ENCODE measurements around the gene KCNF1. TPM values are rescaled to one million over a fixed set of nuclear protein-coding genes. Genes with fewer than 3 reads are reported as not detected.
A peak's percentile ranks its signal among the peaks of the same experiment; 100 is the strongest.

KCNF1 gene
- total RNA-seq, 2 donors from 2014 or later = 0.22 to 0.90 TPM

GRCh38 chr2:10897956-10898355 is 13.8 kb upstream of the KCNF1 start:
- no peak for DNase-seq
- Histone ChIP-seq H3K27ac (no peak overlapping the region), H3K27me3 (no peaks in the 10 kb centered on the region), H3K4me3 (no peak overlapping the region), H3K9me3 (no peaks in the 10 kb centered on the region), H3K4me1 (peaks cover 4% of the 10 kb centered on the region), H3K36me3 (no peaks in the 10 kb centered on the region), H3K9ac (ENCODE audit: low read depth in 2 of 2, low read length in 2 of 2) (no peak overlapping the region)
- no peak for TF ChIP-seq CTCF (IDR thresholded peaks at IDR 0.05)
- intact Hi-C loops (cut with DNase I) = no loop called here

- Histone ChIP-seq H3K9me3 (no peaks in the 10 kb centered on the region), H3K36me3 (no peaks in the 10 kb centered on the region), H3K4me3 (no peak overlapping the region), H3K27me3 (no peaks in the 10 kb centered on the region), H3K27ac (peak overlapping the region; percentile 71), H3K4me1 (peaks cover 4% of the 10 kb centered on the region), H3K9ac (ENCODE audit: low read depth in 2 of 2, low read length in 2 of 2) (peak overlapping the region in 1 of 2 donors; percentile 2)
- no peak for TF ChIP-seq CTCF (IDR thresholded peaks at IDR 0.05)
- peak; percentile 69 for DNase-seq
- intact Hi-C loops (cut with DNase I) = no loop called here
Observed at GRCh38 chr2:10900216-10901109, 11.3 kb upstream of the KCNF1 start.

GRCh38 chr2:10901160-10901939 is 10.4 kb upstream of the KCNF1 start:
- Histone ChIP-seq H3K27ac (peak overlapping the region; percentile 71), H3K36me3 (no peaks in the 10 kb centered on the region), H3K27me3 (no peaks in the 10 kb centered on the region), H3K9ac (ENCODE audit: low read depth in 2 of 2, low read length in 2 of 2) (peak overlapping the region in 1 of 2 donors; percentile 21), H3K9me3 (no peaks in the 10 kb centered on the region), H3K4me3 (no peak overlapping the region), H3K4me1 (peaks cover 4% of the 10 kb centered on the region)
- no peak for TF ChIP-seq CTCF (IDR thresholded peaks at IDR 0.05)
- intact Hi-C loops (cut with DNase I) = no loop called here
- peak; percentile 61 for DNase-seq

GRCh38 chr2:10903861-10904210 is 7.9 kb upstream of the KCNF1 start:
- intact Hi-C loops (cut with DNase I) = no loop called here
- H3K4me1 ChIP-seq = peaks cover 4% of the 10 kb centered on the region

More at GRCh38 chr2:10903861-10904210, 7.9 kb upstream of the KCNF1 start:
- TF ChIP-seq CTCF (IDR thresholded peaks at IDR 0.05) = no peak
- Histone ChIP-seq H3K9me3 (no peaks in the 10 kb centered on the region), H3K4me3 (no peak overlapping the region), H3K27me3 (no peaks in the 10 kb centered on the region), H3K36me3 (no peaks in the 10 kb centered on the region), H3K9ac (ENCODE audit: low read depth in 2 of 2, low read length in 2 of 2) (no peak overlapping the region), H3K27ac (no peak overlapping the region)
- no peak for DNase-seq

Data from colonic mucosa (tissue), 4 donors.